GM12878 (cell line): ENCODE measurements around the gene DCC. TPM values are rescaled to one million over a fixed set of nuclear protein-coding genes. Genes with fewer than 3 reads are reported as not detected.

Experiments
- EP300 ChIP-seq, 2 experiments: fragments of 150-350 bp in 1 of 2; IDR thresholded peaks; 2 replicates each; pipeline ENCODE4 v1.6.1; 2011 to 2012; ENCODE audit warnings: low read depth in 2 of 2, low read length in 2 of 2, borderline replicate concordance in 1 of 2, improper control_type of control experiment in 1 of 2, inconsistent platforms in 1 of 2; ENCODE audit not compliant: control insufficient read depth in 1 of 2
- GATAD2B ChIP-seq: fragments of 450-650 bp; conservative IDR thresholded peaks from 2 replicates; pipeline ENCODE4 v1.6.1; 2017; ENCODE audit warnings: low read depth, mild to moderate bottlenecking, moderate library complexity
- KLF5 ChIP-seq: fragments of 450-650 bp; IDR thresholded peaks from 2 replicates; pipeline ENCODE4 v1.6.1; 2014; ENCODE audit warnings: mild to moderate bottlenecking; ENCODE audit not compliant: partially characterized antibody
- MEF2B ChIP-seq: fragments of 450-650 bp; IDR thresholded peaks from 2 replicates; pipeline ENCODE4 v1.6.1; 2018; ENCODE audit warnings: mild to moderate bottlenecking, moderate library complexity; ENCODE audit not compliant: partially characterized antibody, poor library complexity, severe bottlenecking
- MTA3 ChIP-seq: IDR thresholded peaks from 2 replicates; pipeline ENCODE4 v1.6.1; 2012; ENCODE audit warnings: low read length, inconsistent platforms, borderline replicate concordance
- POLR2A ChIP-seq: IDR thresholded peaks from 2 replicates; pipeline ENCODE4 v1.6.1; 2011; ENCODE audit warnings: low read depth, mild to moderate bottlenecking, low read length
- SP1 ChIP-seq: IDR thresholded peaks from one replicate; pipeline ENCODE4 v1.6.1; 2011; ENCODE audit warnings: low read depth, low read length
- polyA plus RNA-seq, 11 experiments: library from polyadenylated mRNA; depleted of rRNA in 4 of 11; unstranded in 6 of 11; stranded (reverse) in 5 of 11; fragments of >200 nt; fragmentation: Nextera tagmentation in 4 of 11; fragmentation: Illumina TruSeq in 1 of 11; extraction: Ambion mirVana in 4 of 11; extraction: Trizol in 1 of 11; gene quantifications; 1 replicate in 1 of 11; 2 replicates in 10 of 11; pipeline versions ENCODE4 v1.2.1 to v1.2.3, GENCODE V29; 2011 to 2016; ENCODE audit warnings: inconsistent platforms in 2 of 11, missing spikeins in 2 of 11, low read depth in 1 of 11
- total RNA-seq, 4 experiments: library from RNA; depleted of rRNA in 3 of 4; stranded (reverse); fragments of >200 nt in 3 of 4; fragmentation: Illumina TruSeq in 1 of 4; extraction: Trizol in 1 of 4; gene quantifications; 2 replicates each; pipeline versions ENCODE4 v1.2.1 to v1.2.3, GENCODE V29; 2013 to 2021
- TF ChIP-seq, protein P1 (sequence below): fragments of 450-650 bp; IDR thresholded peaks from 2 replicates; pipeline ENCODE4 v1.6.1; 2017; ENCODE audit warnings: low read depth, mild to moderate bottlenecking, moderate library complexity
- TF ChIP-seq, protein P2 (sequence below): fragments of 450-650 bp; formaldehyde crosslinking; IDR thresholded peaks from 2 replicates; pipeline ENCODE4 v1.4.0; 2022; ENCODE audit warnings: mild to moderate bottlenecking, moderate library complexity

DCC gene
- total and polyA plus RNA-seq, 10 of the 15 experiments (the other 5 are each of a cell fraction or from before 2014, with no cell fraction given) = 0.01 TPM; not detected in 9

DNA sequence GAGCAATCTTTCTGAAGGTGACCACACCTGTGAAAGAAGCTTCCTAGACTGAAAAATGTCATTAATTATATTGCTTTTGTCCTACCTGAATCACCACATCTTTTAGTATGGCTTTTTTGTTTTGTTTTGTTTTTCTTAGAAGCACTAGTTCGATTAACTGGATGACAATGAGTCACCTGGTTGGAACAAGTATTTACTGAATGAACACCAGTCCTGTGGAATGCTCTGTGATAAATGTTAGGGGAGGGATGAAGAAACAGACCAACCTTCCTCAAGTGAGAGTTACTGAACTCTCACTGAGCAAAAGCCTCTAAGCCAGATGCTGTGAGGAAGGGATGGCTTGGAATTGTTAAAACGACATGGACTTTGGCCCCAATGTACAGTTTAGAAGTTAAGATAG is 26.8 kb upstream of the DCC start (continued):
- TF ChIP-seq MEF2B (no peak), SP1 (no peak), KLF5 (no peak), EP300 (IDR thresholded peaks at IDR 0.05; ENCODE audit: borderline replicate concordance in 1 of 2, control insufficient read depth in 1 of 2, low read depth in 2 of 2, low read length in 2 of 2) (no peak), MTA3 (no peak), GATAD2B (no peak), POLR2A (no peak)
- TF ChIP-seq, protein P1, sequence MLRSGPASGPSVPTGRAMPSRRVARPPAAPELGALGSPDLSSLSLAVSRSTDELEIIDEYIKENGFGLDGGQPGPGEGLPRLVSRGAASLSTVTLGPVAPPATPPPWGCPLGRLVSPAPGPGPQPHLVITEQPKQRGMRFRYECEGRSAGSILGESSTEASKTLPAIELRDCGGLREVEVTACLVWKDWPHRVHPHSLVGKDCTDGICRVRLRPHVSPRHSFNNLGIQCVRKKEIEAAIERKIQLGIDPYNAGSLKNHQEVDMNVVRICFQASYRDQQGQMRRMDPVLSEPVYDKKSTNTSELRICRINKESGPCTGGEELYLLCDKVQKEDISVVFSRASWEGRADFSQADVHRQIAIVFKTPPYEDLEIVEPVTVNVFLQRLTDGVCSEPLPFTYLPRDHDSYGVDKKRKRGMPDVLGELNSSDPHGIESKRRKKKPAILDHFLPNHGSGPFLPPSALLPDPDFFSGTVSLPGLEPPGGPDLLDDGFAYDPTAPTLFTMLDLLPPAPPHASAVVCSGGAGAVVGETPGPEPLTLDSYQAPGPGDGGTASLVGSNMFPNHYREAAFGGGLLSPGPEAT = no peak
- TF ChIP-seq, protein P2, sequence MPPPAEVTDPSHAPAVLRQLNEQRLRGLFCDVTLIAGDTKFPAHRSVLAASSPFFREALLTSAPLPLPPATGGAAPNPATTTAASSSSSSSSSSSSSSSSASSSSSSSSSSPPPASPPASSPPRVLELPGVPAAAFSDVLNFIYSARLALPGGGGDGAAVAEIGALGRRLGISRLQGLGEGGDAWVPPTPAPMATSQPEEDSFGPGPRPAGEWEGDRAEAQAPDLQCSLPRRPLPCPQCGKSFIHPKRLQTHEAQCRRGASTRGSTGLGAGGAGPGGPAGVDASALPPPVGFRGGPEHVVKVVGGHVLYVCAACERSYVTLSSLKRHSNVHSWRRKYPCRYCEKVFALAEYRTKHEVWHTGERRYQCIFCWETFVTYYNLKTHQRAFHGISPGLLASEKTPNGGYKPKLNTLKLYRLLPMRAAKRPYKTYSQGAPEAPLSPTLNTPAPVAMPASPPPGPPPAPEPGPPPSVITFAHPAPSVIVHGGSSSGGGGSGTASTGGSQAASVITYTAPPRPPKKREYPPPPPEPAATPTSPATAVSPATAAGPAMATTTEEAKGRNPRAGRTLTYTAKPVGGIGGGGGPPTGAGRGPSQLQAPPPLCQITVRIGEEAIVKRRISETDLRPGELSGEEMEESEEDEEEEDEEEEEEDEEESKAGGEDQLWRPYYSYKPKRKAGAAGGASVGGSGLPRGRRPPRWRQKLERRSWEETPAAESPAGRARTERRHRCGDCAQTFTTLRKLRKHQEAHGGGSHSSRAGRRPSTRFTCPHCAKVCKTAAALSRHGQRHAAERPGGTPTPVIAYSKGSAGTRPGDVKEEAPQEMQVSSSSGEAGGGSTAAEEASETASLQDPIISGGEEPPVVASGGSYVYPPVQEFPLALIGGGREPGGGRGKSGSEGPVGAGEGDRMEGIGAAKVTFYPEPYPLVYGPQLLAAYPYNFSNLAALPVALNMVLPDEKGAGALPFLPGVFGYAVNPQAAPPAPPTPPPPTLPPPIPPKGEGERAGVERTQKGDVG (CRISPR knock-in tag) = no peak
